ENCODE data around the gene SSRP1. TPM values are rescaled to one million over a fixed set of nuclear protein-coding genes. Genes with fewer than 3 reads are reported as not detected.

SSRP1 gene
- total and polyA plus RNA-seq, 2 of the 4 experiments (the other 2 are of a cell fraction), result 106 to 146 TPM

GRCh38 chr11:57359396-57359795, 23.7 kb upstream of the SSRP1 start:
- no peak overlapping the region for H3K4ac ChIP-seq (ENCODE audit: low read depth, low read length)
- H3K9me1 ChIP-seq (ENCODE audit: insufficient read depth, low read length), result no peaks in the 10 kb centered on the region
- no peak overlapping the region for H2BK15ac ChIP-seq (ENCODE audit: low read depth, low read length)
- H3K4me1 ChIP-seq (ENCODE audit: control insufficient read depth, insufficient read depth, low read length), result no peaks in the 10 kb centered on the region
- no peak overlapping the region for H2AK5ac ChIP-seq (ENCODE audit: low read depth, low read length)
- no peak overlapping the region for H4K91ac ChIP-seq (ENCODE audit: insufficient read depth, low read depth, low read length)
- ChIA-PET CTCF (no interaction called here), POLR2A (ENCODE audit: unreplicated experiment) (no interaction called here)
- H3K9me3 ChIP-seq (ENCODE audit: control insufficient read depth, insufficient read depth, low read length), result peaks cover 3% of the 10 kb centered on the region; the same call in 1 of the 2 replicates
- in situ Hi-C loops (cut with MboI; ENCODE audit: low sequenced_read_pairs) (loop anchor here (25.0 kb wide), 1 partner anchor 522 kb away; no protein-coding TSS in a partner anchor), intact Hi-C loops (cut with micrococcal nuclease) (no loop called here), dilution Hi-C loops (cut with HindIII; ENCODE audit: low sequenced_read_pairs, unreplicated experiment) (no loop called here)
- H4K5ac ChIP-seq (ENCODE audit: low read depth, low read length), result no peak overlapping the region
- H3K27me3 ChIP-seq (ENCODE audit: control insufficient read depth, insufficient read depth, low read length), result peaks cover 39% of the 10 kb centered on the region
- H3K4me2 ChIP-seq (ENCODE audit: low read depth, low read length), result no peak overlapping the region
- H2BK120ac ChIP-seq (ENCODE audit: low read depth, low read length), result no peak overlapping the region
- TF ChIP-seq RCOR1 (IDR thresholded peaks at IDR 0.05; ENCODE audit: insufficient replicate concordance, low read length) (no peak), NFE2L2 (IDR thresholded peaks at IDR 0.05; ENCODE audit: low read depth, low read length) (no peak), MXI1 (IDR thresholded peaks at IDR 0.05; ENCODE audit: borderline replicate concordance, low read depth, low read length) (no peak), RFX5 (IDR thresholded peaks at IDR 0.05; ENCODE audit: low read depth, low read length) (no peak), USF2 (IDR thresholded peaks at IDR 0.05; ENCODE audit: low read depth, low read length) (no peak), MAFK (IDR thresholded peaks at IDR 0.05; ENCODE audit: low read depth, low read length) (no peak), FOS (IDR thresholded peaks at IDR 0.05; ENCODE audit: low read depth, low read length) (no peak), SMC3 (IDR thresholded peaks at IDR 0.05; ENCODE audit: low read depth, low read length) (no peak), BHLHE40 (IDR thresholded peaks at IDR 0.05; ENCODE audit: low read depth, low read length) (no peak), MAZ (IDR thresholded peaks at IDR 0.05; ENCODE audit: borderline replicate concordance, low read depth, low read length) (no peak), CTCF (conservative IDR thresholded peaks at IDR 0.05; ENCODE audit: low read depth, low read length) (no peak), POLR2A (IDR thresholded peaks at IDR 0.05; ENCODE audit: low read depth, low read length) (no peak), RAD21 (IDR thresholded peaks at IDR 0.05; ENCODE audit: low read length) (no peak), CEBPB (IDR thresholded peaks at IDR 0.05; ENCODE audit: low read depth, low read length) (no peak), CHD1 (IDR thresholded peaks at IDR 0.05; ENCODE audit: low read depth, low read length) (no peak)
- TF ChIP-seq, protein P1, sequence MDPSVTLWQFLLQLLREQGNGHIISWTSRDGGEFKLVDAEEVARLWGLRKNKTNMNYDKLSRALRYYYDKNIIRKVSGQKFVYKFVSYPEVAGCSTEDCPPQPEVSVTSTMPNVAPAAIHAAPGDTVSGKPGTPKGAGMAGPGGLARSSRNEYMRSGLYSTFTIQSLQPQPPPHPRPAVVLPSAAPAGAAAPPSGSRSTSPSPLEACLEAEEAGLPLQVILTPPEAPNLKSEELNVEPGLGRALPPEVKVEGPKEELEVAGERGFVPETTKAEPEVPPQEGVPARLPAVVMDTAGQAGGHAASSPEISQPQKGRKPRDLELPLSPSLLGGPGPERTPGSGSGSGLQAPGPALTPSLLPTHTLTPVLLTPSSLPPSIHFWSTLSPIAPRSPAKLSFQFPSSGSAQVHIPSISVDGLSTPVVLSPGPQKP (IDR thresholded peaks at IDR 0.05; ENCODE audit: borderline replicate concordance, low read depth, low read length), result no peak
- H3K56ac ChIP-seq (ENCODE audit: extremely low read depth, insufficient read depth, low read length), result no peak overlapping the region
- H4K20me1 ChIP-seq (ENCODE audit: insufficient read depth, low read length), result no peaks in the 10 kb centered on the region
- H2AK9ac ChIP-seq (replicated peaks; ENCODE audit: low read depth, low read length, poor library complexity), result no peak overlapping the region
- no peak overlapping the region for H3K9ac ChIP-seq (ENCODE audit: low read depth, low read length)
- DNase-seq (no peak), ATAC-seq (ENCODE audit: low read depth) (no peak)
- no peak overlapping the region for H2BK20ac ChIP-seq (ENCODE audit: low read depth, low read length)
- no peak overlapping the region for H3K27ac ChIP-seq (ENCODE audit: insufficient read depth, low read length)
- no peak overlapping the region for H3K4me3 ChIP-seq (ENCODE audit: insufficient read depth, low read depth, low read length)
- H3K14ac ChIP-seq (replicated peaks; ENCODE audit: low read depth, low read length), result no peak overlapping the region
- no peak overlapping the region for H4K8ac ChIP-seq (ENCODE audit: low read depth in 2 of 2, low read length in 2 of 2)
- no peaks in the 10 kb centered on the region for H3K36me3 ChIP-seq (ENCODE audit: control insufficient read depth, insufficient read depth, low read length)
- H2BK5ac ChIP-seq (ENCODE audit: low read depth, low read length, poor library complexity, severe bottlenecking), result no peak overlapping the region
- no peak overlapping the region for H2AFZ ChIP-seq (replicated peaks; ENCODE audit: low read length, poor library complexity)
- no peaks in the 10 kb centered on the region for H3K79me1 ChIP-seq (ENCODE audit: low read depth in 1 of 2, low read length in 2 of 2)
- no peak overlapping the region for H3K23ac ChIP-seq (ENCODE audit: low read depth, low read length)
- BruUV-seq (replicated peaks), result no TSS peak
- no peak overlapping the region for H3K18ac ChIP-seq (ENCODE audit: low read depth, low read length)
- WGBS, 2 experiments (ENCODE audit: extremely low coverage in 2 of 2, insufficient read length in 1 of 2), result 69% methylated on average over 4 of the region's 5 CpGs; no CpG with 5 or more reads in 1 of the 2 experiments
